GM23338 (cell line): ENCODE data around the gene SAMD10. TPM values are rescaled to one million over a fixed set of nuclear protein-coding genes. Genes with fewer than 3 reads are reported as not detected.
A peak's percentile ranks its signal among the peaks of the same experiment; 100 is the strongest.
"Not testable (repeated sequence)": the region's sequence is repeated elsewhere in the genome, so short reads cannot be mapped to it uniquely, and the experiment has no call there.

Experiments
- ATAC-seq: fragments of 200-7000 bp; cut with Tn5 transposase; 3 replicates; pipeline ENCODE4 v1.9.1; 2020
- DNase-seq: peaks from one replicate; pipeline ENCODE4 v3.0.0-alpha.2; 2015; ENCODE audit warnings: low spot score
- H2AFZ ChIP-seq: fragments of 200-600 bp; sonication (generic); 2 replicates; pipeline ENCODE4 v1.8.0; 2016; ENCODE audit warnings: antibody characterized with exemption, mild to moderate bottlenecking, moderate library complexity
- H3F3A ChIP-seq: fragments of 200-600 bp; sonication (generic); replicated peaks from 2 replicates; pipeline ENCODE4 v1.8.0; 2017; ENCODE audit warnings: antibody characterized with exemption, mixed run types, low read depth
- H3K27ac ChIP-seq: fragments of 200-600 bp; sonication (generic); 2 replicates; pipeline ENCODE4 v1.6.1; 2016; ENCODE audit warnings: low read depth
- H3K27me3 ChIP-seq: fragments of 200-600 bp; sonication (generic); 2 replicates; pipeline ENCODE4 v1.8.0; 2016; ENCODE audit warnings: mild to moderate bottlenecking, mixed run types, moderate library complexity; ENCODE audit not compliant: insufficient read depth
- H3K36me3 ChIP-seq: fragments of 200-600 bp; sonication (generic); 2 replicates; pipeline ENCODE4 v1.8.0; 2016; ENCODE audit warnings: mild to moderate bottlenecking; ENCODE audit not compliant: insufficient read depth
- H3K4me1 ChIP-seq: fragments of 200-600 bp; sonication (generic); 2 replicates; pipeline ENCODE4 v1.8.0; 2016; ENCODE audit warnings: mild to moderate bottlenecking, moderate library complexity; ENCODE audit not compliant: insufficient read depth
- H3K4me2 ChIP-seq: fragments of 200-600 bp; sonication (generic); 2 replicates; pipeline ENCODE4 v1.7.1; 2017; ENCODE audit warnings: mixed run types
- H3K4me3 ChIP-seq: fragments of 200-600 bp; sonication (generic); 2 replicates; pipeline ENCODE4 v1.6.1; 2016; ENCODE audit warnings: mixed run types
- H3K79me2 ChIP-seq: fragments of 200-600 bp; sonication (generic); replicated peaks from 2 replicates; pipeline ENCODE4 v1.8.0; 2017; ENCODE audit warnings: mild to moderate bottlenecking; ENCODE audit not compliant: insufficient read depth
- H3K9me2 ChIP-seq: fragments of 200-600 bp; sonication (generic); 2 replicates; pipeline ENCODE4 v1.8.0; 2017; ENCODE audit not compliant: insufficient read depth
- H4K20me1 ChIP-seq: fragments of 200-600 bp; sonication (generic); replicated peaks from 2 replicates; pipeline ENCODE4 v1.8.0; 2017; ENCODE audit warnings: mild to moderate bottlenecking; ENCODE audit not compliant: insufficient read depth
- H3K27ac Mint-ChIP-seq: 2 replicates; pipeline ENCODE4 v1.8.0; 2020; ENCODE audit warnings: inconsistent platforms, mild to moderate bottlenecking, moderate library complexity, mixed read lengths
- H3K27me3 Mint-ChIP-seq: 3 replicates; pipeline ENCODE4 v1.8.0; 2022; ENCODE audit warnings: low read depth, mild to moderate bottlenecking, moderate library complexity, mixed read lengths, inconsistent platforms; ENCODE audit not compliant: insufficient read depth, poor library complexity
- H3K36me3 Mint-ChIP-seq: 3 replicates; pipeline ENCODE4 v1.8.0; 2021; ENCODE audit warnings: low read depth, mild to moderate bottlenecking, inconsistent platforms, moderate library complexity, mixed read lengths
- H3K4me1 Mint-ChIP-seq: 3 replicates; pipeline ENCODE4 v1.8.0; 2020; ENCODE audit warnings: mild to moderate bottlenecking, inconsistent platforms, mixed read lengths
- H3K4me3 Mint-ChIP-seq: 3 replicates; pipeline ENCODE4 v1.8.0; 2021; ENCODE audit warnings: moderate library complexity, mild to moderate bottlenecking, inconsistent platforms, mixed read lengths
- H3K9me3 Mint-ChIP-seq: 3 replicates; pipeline ENCODE4 v1.8.0; 2020; ENCODE audit warnings: moderate library complexity, mild to moderate bottlenecking, inconsistent platforms, mixed read lengths
- CTCF ChIP-seq, 2 experiments: fragments of 200-600 bp in 1 of 2; sonication (generic) in 1 of 2; conservative IDR thresholded peaks; 2 replicates each; pipeline versions ENCODE4 v1.5.1 to v1.6.1; 2016 to 2017; ENCODE audit warnings: antibody characterized with exemption in 2 of 2, low read depth in 2 of 2, mild to moderate bottlenecking in 2 of 2, moderate library complexity in 1 of 2
- EZH2phosphoT487 ChIP-seq: fragments of 200-600 bp; sonication (generic); IDR thresholded peaks from one replicate; pipeline ENCODE4 v1.8.1; 2018; ENCODE audit warnings: antibody characterized with exemption; ENCODE audit not compliant: unreplicated experiment
- JUNB ChIP-seq: IDR thresholded peaks from one replicate; pipeline ENCODE4 v1.6.1; 2016; ENCODE audit warnings: antibody characterized with exemption; ENCODE audit not compliant: unreplicated experiment
- REST ChIP-seq: IDR thresholded peaks from one replicate; pipeline ENCODE4 v1.6.1; 2018; ENCODE audit warnings: antibody characterized with exemption; ENCODE audit not compliant: unreplicated experiment
- polyA plus RNA-seq: library from polyadenylated mRNA; unstranded; fragments of >200 nt; fragmentation: Nextera tagmentation; extraction: Ambion mirVana; gene quantifications from 2 replicates; pipeline ENCODE4 v1.2.1, GENCODE V29; 2016
- total RNA-seq: library from RNA; depleted of rRNA; stranded (reverse); fragments of >200 nt; shearing (Covaris generic); gene quantifications from 2 replicates; pipeline ENCODE4 v1.2.3, GENCODE V29; 2014
- TF ChIP-seq, protein P1 (sequence below): IDR thresholded peaks from 2 replicates; pipeline ENCODE4 v1.6.1; 2016; ENCODE audit warnings: antibody characterized with exemption

Gene SAMD10
- total and polyA plus RNA-seq, 2 experiments from 2014 or later = 2.1 to 7.3 TPM

DNA sequence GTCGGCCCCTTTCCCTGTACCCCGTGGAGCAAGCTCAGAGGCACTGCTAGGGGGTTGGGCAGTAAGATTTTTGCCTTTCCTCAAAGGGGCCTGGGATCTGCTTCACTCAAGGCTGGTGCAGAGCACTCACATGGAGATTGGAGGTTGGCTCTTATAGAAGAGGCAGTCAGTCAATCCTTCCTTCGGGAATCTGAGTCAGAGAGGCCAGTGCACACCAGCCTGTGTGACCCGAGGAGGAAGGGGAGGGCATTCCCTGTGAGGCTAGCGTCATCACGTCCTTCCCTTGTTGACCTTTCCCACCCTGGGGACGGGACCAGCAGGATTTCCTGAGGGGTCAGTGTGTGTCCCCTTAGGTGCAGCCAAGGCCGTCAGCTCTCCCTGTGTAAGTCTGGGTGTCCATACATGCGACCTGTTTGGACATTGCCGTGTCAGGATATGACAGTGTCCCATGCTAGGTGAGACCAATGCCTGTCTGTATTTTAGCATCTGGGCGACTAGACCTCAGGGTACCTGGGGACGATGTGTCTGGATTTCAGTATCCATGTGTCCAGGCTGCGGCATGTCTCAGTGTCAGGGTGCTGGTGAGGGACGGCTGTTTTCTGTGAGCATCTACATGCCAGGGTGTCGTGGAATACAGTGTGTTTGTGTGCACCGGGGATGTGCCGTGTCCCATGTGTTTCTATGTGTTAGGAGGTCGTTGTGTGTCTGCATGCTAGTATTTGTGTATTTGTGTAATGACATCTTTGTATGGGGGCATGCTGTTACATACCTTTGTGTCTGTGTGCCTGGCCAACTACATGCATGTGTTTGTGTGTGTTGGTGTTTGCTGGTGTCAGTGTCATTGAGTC is 6.9 kb downstream of the SAMD10 start:
- Histone ChIP-seq H2AFZ (no peak overlapping the region), H3F3A (peaks cover 12% of the 10 kb centered on the region; the same call in 1 of the 2 replicates), H3K27me3 (peaks cover 7% of the 10 kb centered on the region; the same call in 1 of the 2 replicates), H3K36me3 (no peaks in the 10 kb centered on the region), H3K79me2 (peaks cover 9% of the 10 kb centered on the region), H3K4me2 (no peak overlapping the region), H3K27ac (no peak overlapping the region), H3K9me2 (no peaks in the 10 kb centered on the region), H3K4me1 (peaks cover 8% of the 10 kb centered on the region), H4K20me1 (no peaks in the 10 kb centered on the region), H3K4me3 (no peak overlapping the region)
- Mint-ChIP-seq H3K9me3 (no peaks in the 10 kb centered on the region; the same call in 2 of the 3 replicates), H3K27ac (no peak overlapping the region; the same call in 1 of the 2 replicates), H3K4me1 (peaks cover 20% of the 10 kb centered on the region), H3K4me3 (no peak overlapping the region; the same call in 2 of the 3 replicates), H3K27me3 (peaks cover 27% of the 10 kb centered on the region), H3K36me3 (no peaks in the 10 kb centered on the region; the same call in 2 of the 3 replicates)
- no peak for ATAC-seq
- DNase-seq = no peak
- TF ChIP-seq CTCF (conservative IDR thresholded peaks at IDR 0.05; ENCODE audit: low read depth in 2 of 2) = no peak
- no peak for TF ChIP-seq JUNB

- not testable (repeated sequence) for ATAC-seq, H3K4me2 ChIP-seq, H3K4me3 ChIP-seq, DNase-seq, H3K4me3 Mint-ChIP-seq, H3K27ac Mint-ChIP-seq, H3K36me3 ChIP-seq, H3K27me3 ChIP-seq, H3K36me3 Mint-ChIP-seq, H2AFZ ChIP-seq, H3K9me3 Mint-ChIP-seq, H3K79me2 ChIP-seq, H3K4me1 ChIP-seq, H3K27ac ChIP-seq, H3K9me2 ChIP-seq, H4K20me1 ChIP-seq
- peaks cover 19% of the 10 kb centered on the region for H3K4me1 Mint-ChIP-seq
- H3K27me3 Mint-ChIP-seq = peaks cover 26% of the 10 kb centered on the region
- peaks cover 12% of the 10 kb centered on the region; the same call in 1 of the 2 replicates for H3F3A ChIP-seq
Observed at GRCh38 chr20:63971960-63972311, 7.5 kb downstream of the SAMD10 start.

DNA sequence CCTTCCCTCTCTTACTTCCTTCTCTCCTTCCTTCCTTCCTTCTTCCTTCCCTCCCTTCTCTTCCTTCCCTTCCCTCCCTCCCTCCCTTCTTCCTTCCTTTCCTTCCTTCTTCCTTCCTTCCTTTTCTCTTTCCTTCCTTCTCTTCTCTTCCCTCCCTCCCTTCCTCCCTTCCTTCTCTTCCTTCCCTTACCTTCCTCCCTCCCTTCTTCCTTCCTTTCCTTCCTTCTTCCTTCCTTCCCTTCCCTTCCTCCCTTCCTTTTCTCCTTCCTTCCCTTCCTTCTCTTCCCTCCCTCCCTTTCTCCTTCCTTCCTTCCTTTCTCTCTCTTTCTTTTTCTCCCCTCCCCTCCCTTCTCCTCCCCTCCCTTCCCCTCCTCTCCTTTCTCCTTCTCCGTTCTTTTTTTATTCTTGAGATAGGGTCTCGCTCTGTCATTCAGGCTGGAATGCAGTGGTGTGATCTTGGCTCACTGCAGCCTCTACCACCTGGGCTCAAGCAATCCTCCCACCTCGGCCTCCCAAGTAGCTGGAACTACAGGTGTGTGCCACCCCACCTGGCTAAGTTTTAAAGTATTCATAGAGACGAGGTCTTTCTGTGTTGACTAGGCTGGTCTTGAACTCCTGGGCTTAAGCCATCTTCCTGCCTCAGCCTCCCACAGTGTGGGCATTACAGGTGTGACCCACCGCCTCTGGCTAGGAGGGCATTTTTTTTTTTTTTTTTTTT is 8.6 kb downstream of the SAMD10 start:
- no peak overlapping the region for H2AFZ ChIP-seq
- peak overlapping the region; percentile 70; the same call in 1 of the 2 replicates for H3K4me3 ChIP-seq
- peaks cover 9% of the 10 kb centered on the region for H3K79me2 ChIP-seq
- H3K27me3 ChIP-seq = peaks cover 7% of the 10 kb centered on the region; the same call in 1 of the 2 replicates
- no peaks in the 10 kb centered on the region for H3K9me2 ChIP-seq
- H3K36me3 Mint-ChIP-seq = peaks cover 3% of the 10 kb centered on the region; the same call in 2 of the 3 replicates
- no peak overlapping the region for H3K4me2 ChIP-seq
- H4K20me1 ChIP-seq = no peaks in the 10 kb centered on the region
- no peak overlapping the region for H3K27ac ChIP-seq
- peak overlapping the region; percentile 72 for H3K4me3 Mint-ChIP-seq
- H3K9me3 Mint-ChIP-seq = no peaks in the 10 kb centered on the region; the same call in 2 of the 3 replicates
- H3K27me3 Mint-ChIP-seq = peaks cover 22% of the 10 kb centered on the region
- peaks cover 8% of the 10 kb centered on the region for H3K4me1 ChIP-seq
- DNase-seq (no peak), ATAC-seq (no peak)
- TF ChIP-seq JUNB = no peak
- TF ChIP-seq EZH2phosphoT487 = no peak
- no peak for TF ChIP-seq REST
- TF ChIP-seq, protein P1, sequence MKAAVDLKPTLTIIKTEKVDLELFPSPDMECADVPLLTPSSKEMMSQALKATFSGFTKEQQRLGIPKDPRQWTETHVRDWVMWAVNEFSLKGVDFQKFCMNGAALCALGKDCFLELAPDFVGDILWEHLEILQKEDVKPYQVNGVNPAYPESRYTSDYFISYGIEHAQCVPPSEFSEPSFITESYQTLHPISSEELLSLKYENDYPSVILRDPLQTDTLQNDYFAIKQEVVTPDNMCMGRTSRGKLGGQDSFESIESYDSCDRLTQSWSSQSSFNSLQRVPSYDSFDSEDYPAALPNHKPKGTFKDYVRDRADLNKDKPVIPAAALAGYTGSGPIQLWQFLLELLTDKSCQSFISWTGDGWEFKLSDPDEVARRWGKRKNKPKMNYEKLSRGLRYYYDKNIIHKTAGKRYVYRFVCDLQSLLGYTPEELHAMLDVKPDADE = no peak
- H3F3A ChIP-seq = peaks cover 12% of the 10 kb centered on the region; the same call in 1 of the 2 replicates
- no peaks in the 10 kb centered on the region for H3K36me3 ChIP-seq
- H3K4me1 Mint-ChIP-seq = peaks cover 17% of the 10 kb centered on the region
- H3K27ac Mint-ChIP-seq = no peak overlapping the region
